Ishikawa (cell line): ENCODE data around the gene ARL8B.

ENCODE experiments used
- CEBPB ChIP-seq: IDR thresholded peaks from 2 replicates; pipeline ENCODE4 v1.6.1; 2012
- CREB1 ChIP-seq: IDR thresholded peaks from 2 replicates; pipeline ENCODE4 v1.6.1; 2012; ENCODE audit warnings: low read depth
- EGR1 ChIP-seq: IDR thresholded peaks from 2 replicates; pipeline ENCODE4 v1.6.1; 2012
- EP300 ChIP-seq: IDR thresholded peaks from 2 replicates; pipeline ENCODE4 v1.6.1; 2012; ENCODE audit warnings: borderline replicate concordance
- FOXM1 ChIP-seq: IDR thresholded peaks from 2 replicates; pipeline ENCODE4 v1.6.1; 2012; ENCODE audit warnings: low read depth, borderline replicate concordance
- MAX ChIP-seq: IDR thresholded peaks from 2 replicates; pipeline ENCODE4 v1.6.1; 2012
- NFIC ChIP-seq: IDR thresholded peaks from 2 replicates; pipeline ENCODE4 v1.6.1; 2012
- RAD21 ChIP-seq: IDR thresholded peaks from 2 replicates; pipeline ENCODE4 v1.6.1; 2012; ENCODE audit warnings: low read depth
- REST ChIP-seq: IDR thresholded peaks from 2 replicates; pipeline ENCODE4 v1.6.1; 2012; ENCODE audit warnings: low read depth, mild to moderate bottlenecking
- TAF1 ChIP-seq: IDR thresholded peaks from 2 replicates; pipeline ENCODE4 v1.6.1; 2012; ENCODE audit warnings: low read depth, mild to moderate bottlenecking
- TCF12 ChIP-seq: IDR thresholded peaks from 2 replicates; pipeline ENCODE4 v1.6.1; 2012; ENCODE audit warnings: low read depth
- TEAD4 ChIP-seq: IDR thresholded peaks from 2 replicates; pipeline ENCODE4 v1.6.1; 2012
- USF1 ChIP-seq: IDR thresholded peaks from 2 replicates; pipeline ENCODE4 v1.6.1; 2012
- YY1 ChIP-seq: IDR thresholded peaks from 2 replicates; pipeline ENCODE4 v1.6.1; 2012; ENCODE audit warnings: low read depth
- ZBTB7A ChIP-seq: IDR thresholded peaks from 2 replicates; pipeline ENCODE4 v1.6.1; 2012; ENCODE audit warnings: low read depth

The ARL8B gene

GRCh38 chr3:5082789-5083115 lies 39.3 kb upstream of the ARL8B start:
- TF ChIP-seq CREB1 (no peak), TCF12 (no peak), EGR1 (no peak), FOXM1 (no peak), NFIC (no peak), RAD21 (no peak), MAX (no peak), ZBTB7A (no peak)

GRCh38 chr3:5084224-5084623 lies 37.9 kb upstream of the ARL8B start:
- TF ChIP-seq TCF12 (no peak), YY1 (no peak), MAX (no peak), TAF1 (no peak), FOXM1 (no peak), CREB1 (no peak)

GRCh38 chr3:5086708-5087107 lies 35.4 kb upstream of the ARL8B start:
- no peak for TF ChIP-seq EGR1
- TF ChIP-seq FOXM1 = no peak
- TF ChIP-seq REST = no peak
- no peak for TF ChIP-seq TCF12
- TF ChIP-seq CEBPB = no peak
- no peak for TF ChIP-seq NFIC
- no peak for TF ChIP-seq ZBTB7A
- TF ChIP-seq YY1 = no peak
- TF ChIP-seq RAD21 = no peak
- no peak for TF ChIP-seq MAX
- TF ChIP-seq TEAD4 = no peak
- no peak for TF ChIP-seq USF1
- TF ChIP-seq TAF1 = no peak
- TF ChIP-seq EP300 = no peak

GRCh38 chr3:5087209-5087608 lies 34.9 kb upstream of the ARL8B start:
- no peak for TF ChIP-seq TAF1
- TF ChIP-seq FOXM1 = no peak
- TF ChIP-seq REST = no peak
- TF ChIP-seq TEAD4 = no peak
- TF ChIP-seq MAX = no peak
- TF ChIP-seq TCF12 = no peak
- no peak for TF ChIP-seq EGR1
- no peak for TF ChIP-seq CREB1
- no peak for TF ChIP-seq ZBTB7A
- TF ChIP-seq RAD21 = no peak
- TF ChIP-seq NFIC = no peak
- TF ChIP-seq CEBPB = no peak
- TF ChIP-seq YY1 = no peak
- no peak for TF ChIP-seq USF1
- TF ChIP-seq EP300 = no peak

- TF ChIP-seq REST = no peak
- TF ChIP-seq EP300 = no peak
- TF ChIP-seq NFIC = no peak
- no peak for TF ChIP-seq MAX
- TF ChIP-seq CREB1 = no peak
- no peak for TF ChIP-seq USF1
- no peak for TF ChIP-seq FOXM1
- no peak for TF ChIP-seq YY1
These were observed 31.9 kb upstream of the ARL8B start for GRCh38 chr3:5090197-5090596.
